Activated CD4-positive, alpha-beta T cell treated with anti-CD3 and anti-CD28 coated beads, Interleukin-2, amount 50 U/mL, for 4 hours (primary cell): ENCODE results near the gene CYP4X1.
"Not testable (repeated sequence)": the region's sequence is repeated elsewhere in the genome, so short reads cannot be mapped to it uniquely, and the experiment has no call there.

ENCODE experiments used
- DNase-seq, 2 experiments: peaks; one replicate each; pipeline ENCODE4 v3.0.0-alpha.2; 2020

CYP4X1 gene

DNA sequence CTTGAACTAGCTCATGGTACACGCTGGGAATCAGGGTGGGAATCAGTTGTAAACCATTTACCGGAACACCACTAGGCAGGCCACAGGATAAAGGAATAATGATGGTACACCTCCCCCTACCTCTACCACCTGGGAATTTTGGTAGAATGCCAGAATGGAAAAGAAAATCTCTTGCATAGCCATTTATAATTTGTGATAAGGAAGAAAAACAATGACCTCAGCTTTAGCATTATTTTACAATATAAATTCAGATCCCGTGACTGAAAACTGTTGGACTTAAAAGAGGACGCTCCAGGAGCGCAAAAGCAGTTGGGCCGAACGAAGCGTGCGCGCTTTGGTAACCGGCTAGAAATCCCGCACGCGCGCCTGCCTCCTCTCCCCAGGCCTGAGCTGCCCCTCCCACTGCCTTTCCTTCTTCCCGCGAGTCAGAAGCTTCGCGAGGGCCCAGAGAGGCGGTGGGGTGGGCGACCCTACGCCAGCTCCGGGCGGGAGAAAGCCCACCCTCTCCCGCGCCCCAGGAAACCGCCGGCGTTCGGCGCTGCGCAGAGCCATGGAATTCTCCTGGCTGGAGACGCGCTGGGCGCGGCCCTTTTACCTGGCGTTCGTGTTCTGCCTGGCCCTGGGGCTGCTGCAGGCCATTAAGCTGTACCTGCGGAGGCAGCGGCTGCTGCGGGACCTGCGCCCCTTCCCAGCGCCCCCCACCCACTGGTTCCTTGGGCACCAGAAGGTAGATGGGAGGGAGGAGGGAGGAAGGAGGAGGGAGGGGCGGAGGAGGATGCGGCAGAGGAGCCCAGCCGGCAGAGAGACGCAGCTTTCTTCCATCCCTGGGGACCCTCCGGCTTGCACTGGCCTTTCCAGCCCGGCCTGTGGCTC is at the start of gene CYP4X1:
CYP4X1 (plus strand) TSS at position 402 of the 873 bp plus-strand sequence; CDS start at position 551, 149 bp downstream.
- DNase-seq, result no peak

DNA sequence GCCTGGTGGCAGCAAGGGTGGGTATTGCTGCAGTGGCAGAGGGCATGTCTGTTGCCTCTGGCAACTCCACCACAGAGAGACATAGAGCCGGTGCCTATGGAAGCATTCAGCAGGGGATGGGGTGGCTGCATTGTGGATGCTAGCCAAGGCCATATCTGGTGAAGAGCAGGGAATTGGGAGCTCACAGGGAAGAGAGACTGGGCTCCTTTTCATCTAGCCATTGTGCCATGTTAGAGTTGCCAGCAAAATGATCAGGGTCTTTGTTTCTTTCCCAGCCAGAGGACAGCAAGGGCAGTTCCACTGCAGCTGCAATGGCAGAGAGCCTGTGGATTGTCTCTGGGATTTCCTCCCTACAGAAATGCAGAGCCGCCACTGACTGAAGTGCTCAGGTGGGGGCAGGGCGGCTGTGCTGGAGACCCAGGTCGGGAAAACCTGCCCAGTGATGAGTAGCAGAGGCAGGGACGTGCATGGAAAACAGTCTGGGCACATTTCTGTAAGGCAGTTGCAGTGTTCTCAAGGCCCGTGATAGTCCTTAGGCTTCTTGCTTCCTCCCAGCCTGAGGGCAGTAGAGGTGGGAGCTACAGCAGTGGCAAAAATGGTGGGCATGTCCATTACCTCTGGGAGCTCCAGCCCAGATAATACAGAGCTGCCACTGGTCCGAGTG is 40.2 kb upstream of the CYP4X1 start:
- DNase-seq, result no peak

GRCh38 chr1:46983830-46984586 is 39.5 kb upstream of the CYP4X1 start:
- no peak for DNase-seq

GRCh38 chr1:46990541-46990940 is 32.9 kb upstream of the CYP4X1 start:
- not testable (repeated sequence) for DNase-seq

GRCh38 chr1:46991083-46991923 is 32.2 kb upstream of the CYP4X1 start:
- no peak for DNase-seq

DNA sequence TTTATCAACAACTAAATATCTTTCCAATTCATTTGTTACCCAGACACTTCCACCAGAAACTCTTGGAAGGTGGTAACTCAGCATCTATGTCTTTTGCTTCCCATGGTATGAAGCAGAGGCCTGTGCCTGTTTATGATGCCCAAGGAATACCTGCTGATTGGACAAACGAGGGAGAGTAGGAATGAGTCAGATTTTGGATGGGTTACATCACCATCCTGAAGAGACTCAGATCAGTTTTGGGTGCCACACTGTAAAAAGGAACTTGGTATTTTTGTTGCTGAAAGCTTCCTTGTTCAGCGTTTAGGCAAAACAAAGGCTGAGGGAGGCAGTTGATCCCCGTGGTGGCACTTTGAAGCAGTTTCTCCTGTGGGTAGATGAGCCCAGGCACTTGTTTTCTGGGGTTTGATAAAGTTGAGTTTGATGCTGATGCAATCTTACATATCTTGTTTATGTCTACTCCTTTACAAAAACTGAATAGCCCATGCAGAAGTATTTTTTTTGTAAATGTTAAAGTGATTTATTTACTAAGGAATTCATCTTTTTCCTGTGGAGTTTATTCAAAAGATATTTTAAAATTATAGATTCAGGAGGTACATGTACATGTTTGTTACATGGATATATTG is 26.7 kb upstream of the CYP4X1 start:
- no peak for DNase-seq

DNA sequence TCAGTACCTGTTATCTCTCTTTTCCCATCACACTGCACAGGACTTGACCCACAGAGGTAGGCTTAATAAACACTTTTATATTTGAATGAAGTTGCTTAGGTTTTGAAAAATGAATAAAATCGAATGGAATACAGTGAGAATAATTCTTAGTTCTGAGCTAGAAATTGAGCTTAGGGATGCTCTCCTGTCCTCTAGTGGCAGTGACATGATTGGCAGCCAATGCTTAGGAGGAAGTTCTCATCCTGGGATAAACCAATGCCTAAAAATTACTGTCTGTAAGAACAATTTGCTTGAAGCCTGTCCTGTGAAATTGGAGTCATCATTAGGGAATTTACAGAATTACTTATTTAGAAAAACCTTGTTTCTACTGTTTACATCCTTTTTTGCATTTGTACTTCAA is 21.3 kb upstream of the CYP4X1 start:
- no peak for DNase-seq

DNA sequence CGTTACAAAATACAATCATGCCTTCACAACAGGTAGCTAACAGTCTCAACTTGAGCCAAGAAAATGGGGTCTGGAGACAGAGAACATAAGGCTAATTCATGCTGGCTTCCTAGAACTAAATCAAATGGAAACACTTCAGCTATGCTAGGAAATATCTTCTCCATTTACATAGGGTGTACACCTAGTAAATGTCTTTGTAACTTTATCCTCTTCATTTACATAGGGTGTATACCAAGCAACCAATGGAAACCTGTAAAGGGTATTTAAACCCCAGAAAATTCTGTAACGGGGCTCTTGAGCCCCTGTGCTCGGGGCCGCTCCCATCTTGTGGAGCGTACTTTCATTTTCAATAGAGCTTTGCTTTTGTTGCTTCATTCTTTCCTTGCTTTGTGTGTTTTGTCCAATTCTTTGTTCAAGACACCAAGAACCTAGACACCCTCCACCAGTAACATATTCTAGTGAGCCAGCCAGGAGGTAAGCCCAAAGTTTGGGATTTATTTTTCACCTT is 19.5 kb upstream of the CYP4X1 start:
- no peak for DNase-seq

DNA sequence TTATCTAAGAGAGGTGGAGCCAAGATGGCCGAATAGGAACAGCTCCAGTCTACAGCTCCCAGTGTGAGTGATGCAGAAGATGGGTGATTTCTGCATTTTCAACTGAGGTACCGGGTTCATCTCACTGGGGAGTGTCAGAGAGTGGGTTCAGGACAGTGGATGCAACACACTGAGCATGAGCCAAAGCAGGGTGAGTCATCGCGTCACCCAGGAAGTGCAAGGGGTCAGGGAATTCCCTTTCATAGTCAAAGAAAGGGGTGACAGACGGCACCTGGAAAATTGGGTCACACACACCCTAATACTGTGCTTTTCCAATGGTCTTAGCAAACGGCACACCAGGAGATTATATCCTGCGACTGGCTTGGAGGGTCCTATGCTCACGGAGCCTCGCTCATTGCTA is 17.0 kb upstream of the CYP4X1 start:
- DNase-seq, result not testable (repeated sequence)

DNA sequence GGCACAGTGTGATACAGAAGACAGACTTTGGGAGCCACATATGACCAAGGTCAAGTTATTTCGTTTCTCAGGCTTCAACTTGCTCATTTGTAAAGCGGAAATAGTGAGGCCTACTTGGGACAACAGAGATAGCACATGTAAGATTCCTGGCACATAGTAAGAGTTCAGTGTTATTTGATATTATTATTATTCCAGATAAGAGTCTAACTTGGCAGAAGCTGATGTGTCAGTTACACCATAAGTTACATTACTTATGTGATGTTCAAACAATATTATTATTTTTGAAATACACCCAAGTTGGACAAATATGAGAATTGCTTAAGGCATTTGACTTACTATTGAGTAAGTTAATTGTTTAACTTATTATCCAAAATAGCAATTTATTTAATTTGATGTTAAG is 10.2 kb upstream of the CYP4X1 start:
- no peak for DNase-seq

DNA sequence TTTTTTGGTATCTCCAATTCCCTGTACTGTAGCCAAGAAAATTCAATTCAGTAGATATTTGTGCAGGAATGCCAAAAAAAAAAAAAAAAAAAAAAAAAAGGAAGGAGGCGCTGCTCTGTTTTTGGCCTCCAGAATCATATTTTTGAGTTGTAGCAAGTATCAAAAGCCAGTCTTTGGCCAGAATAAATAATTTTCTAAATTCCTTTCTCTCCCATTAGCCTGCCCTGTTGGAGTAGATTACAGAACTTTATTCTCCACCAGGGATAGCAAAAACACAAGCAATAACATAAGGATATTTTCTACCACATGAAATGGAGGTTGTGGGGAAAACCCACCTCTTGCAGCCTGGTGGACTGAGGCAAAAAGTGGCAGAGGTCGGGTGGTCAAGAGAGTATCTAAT is 2.4 kb upstream of the CYP4X1 start:
- DNase-seq, result no peak

DNA sequence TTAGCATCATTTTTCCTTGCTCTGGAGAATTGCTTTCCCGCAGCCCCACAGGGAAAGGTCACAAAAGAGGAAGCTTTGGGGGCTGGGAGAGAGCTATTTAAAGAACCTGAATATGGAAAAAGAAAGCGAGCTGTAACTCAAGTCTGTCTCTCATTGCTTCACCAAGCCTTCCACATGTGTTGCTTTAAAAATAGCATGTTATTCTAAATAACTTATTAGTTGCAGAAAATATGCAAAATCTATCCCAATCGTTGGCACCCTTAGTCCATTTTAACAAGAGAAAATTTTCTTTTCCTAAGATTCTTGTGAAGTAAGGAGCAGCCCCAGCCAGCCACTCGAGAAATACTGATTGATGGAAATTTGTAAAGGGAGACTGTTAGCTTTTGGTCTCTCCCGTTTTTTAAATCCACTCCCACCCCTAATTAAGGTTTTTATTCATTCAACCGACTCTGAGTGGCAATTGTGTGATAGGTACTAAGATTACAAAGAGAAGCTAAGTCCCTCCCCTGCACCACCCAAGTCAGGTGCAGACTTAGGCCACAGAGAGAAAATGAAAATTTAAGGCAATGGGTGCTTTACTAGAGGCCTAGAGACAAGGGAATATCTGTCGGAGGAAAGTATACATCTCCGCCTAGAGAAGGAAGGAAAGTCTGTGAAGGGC is 802 bp downstream of the CYP4X1 start:
- DNase-seq, result no peak

DNA sequence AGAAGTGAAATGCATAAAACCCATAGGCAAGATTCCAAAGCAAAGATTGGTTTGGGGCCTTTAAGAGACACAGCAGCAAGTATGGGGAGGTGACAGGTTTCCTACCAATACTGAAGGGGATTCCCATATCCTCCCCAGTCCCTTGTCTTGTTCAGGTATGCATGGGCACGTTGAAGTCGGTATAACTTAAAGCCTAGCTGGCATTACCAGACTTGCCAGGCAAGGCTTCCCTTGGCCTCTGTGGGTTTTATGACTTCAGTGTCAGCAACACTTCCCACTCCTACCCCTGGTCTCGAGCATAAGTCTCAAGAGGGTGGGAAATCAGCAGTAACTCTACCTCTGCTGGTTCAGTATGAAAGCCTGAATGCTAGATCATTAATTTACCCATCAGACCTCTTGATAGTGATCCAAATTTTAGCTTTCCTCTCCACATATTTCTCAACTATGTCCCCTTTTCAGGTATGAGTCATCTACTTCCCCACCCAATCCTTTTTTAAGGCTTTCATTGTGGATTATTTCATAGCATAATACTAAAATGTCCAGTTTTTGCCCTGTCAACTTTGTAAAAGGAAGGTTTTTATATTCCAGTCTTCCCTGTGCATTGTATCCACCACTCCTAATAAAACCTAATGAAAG is 6.8 kb downstream of the CYP4X1 start:
- DNase-seq, result no peak

GRCh38 chr1:47031059-47031458 is 7.6 kb downstream of the CYP4X1 start:
- DNase-seq, result no peak

- DNase-seq, result no peak
Measured at GRCh38 chr1:47031585-47031984, 8.1 kb downstream of the CYP4X1 start.

GRCh38 chr1:47036764-47037163 is 13.3 kb downstream of the CYP4X1 start:
- DNase-seq, result no peak

DNA sequence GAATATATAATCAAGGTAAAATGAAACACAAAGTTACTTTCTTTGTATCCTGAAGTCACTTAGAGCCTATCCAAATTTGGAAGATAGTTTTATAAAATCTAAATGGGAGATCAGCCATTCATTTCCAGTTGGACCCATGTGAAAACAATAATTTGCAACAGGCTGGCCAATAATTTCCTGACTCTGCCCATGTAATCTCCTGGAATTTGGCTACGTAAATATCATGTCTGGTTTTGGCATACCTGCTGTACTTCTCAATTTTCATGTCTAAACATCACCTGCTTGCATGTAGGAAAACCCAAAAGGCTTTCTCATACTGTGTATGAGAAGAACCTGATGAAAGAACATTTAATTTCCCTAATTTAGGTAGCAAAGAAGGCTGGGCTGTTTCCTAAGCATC is 35.9 kb downstream of the CYP4X1 start:
- DNase-seq, result no peak

- no peak for DNase-seq
Measured at GRCh38 chr1:47067097-47067594, 43.7 kb downstream of the CYP4X1 start, which contains the start of gene CYP4Z1. Gene CYP4Z1 (plus strand): TSS chr1:47067231. CDS start chr1:47067491, 260 bp downstream.

DNA sequence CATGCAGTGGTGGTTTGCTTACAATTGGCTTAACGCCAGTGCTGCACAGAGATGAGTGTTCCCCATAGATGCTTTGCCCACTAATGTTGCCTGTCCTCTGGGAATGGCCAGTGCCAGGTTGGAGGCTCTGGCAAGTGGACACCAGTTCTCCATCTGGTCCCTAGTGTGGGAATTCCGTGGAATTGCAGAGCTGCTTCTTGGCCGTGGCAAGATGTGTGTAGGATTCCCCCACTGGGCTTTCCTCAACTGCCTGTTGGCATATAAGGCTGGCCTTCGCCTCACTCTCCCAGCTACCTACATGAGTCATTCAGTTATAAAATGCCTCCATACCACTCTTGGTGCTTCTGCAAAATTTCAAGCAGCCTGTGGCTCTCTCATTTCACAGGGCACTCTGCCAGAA is 45.6 kb downstream of the CYP4X1 start:
- DNase-seq, result not testable (repeated sequence)

DNA sequence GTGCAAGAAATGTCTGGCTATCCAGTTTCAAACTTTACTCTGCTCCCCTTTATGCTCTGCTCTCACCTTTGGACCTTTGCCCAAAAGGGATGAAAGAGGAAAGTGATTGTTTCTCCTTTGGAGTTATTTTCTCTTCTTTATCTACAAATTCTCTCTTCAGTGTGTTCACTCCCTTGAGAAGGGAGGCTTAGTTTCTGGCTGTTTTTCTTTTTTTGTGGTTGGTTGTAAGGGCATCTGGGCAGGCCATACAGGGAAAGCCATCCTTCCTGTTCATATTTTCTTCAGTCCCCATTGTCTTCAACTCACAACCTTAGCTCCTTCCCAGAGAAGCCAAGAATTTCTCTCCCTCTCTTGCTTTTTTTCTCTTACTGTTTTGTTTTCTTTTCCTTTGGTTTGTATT is 46.0 kb downstream of the CYP4X1 start:
- not testable (repeated sequence) for DNase-seq
